ENCODE results near the gene KRTAP4-5. TPM values are rescaled to one million over a fixed set of nuclear protein-coding genes. Genes with fewer than 3 reads are reported as not detected.
"Not testable (repeated sequence)": the region's sequence is repeated elsewhere in the genome, so short reads cannot be mapped to it uniquely, and the experiment has no call there.

Gene KRTAP4-5
- total RNA-seq, 1 experiment from 2014 or later, result not detected

- no peaks in the 10 kb centered on the region for H3K27me3 Mint-ChIP-seq (ENCODE audit: unreplicated experiment)
- peaks cover 6% of the 10 kb centered on the region for H3K9me3 Mint-ChIP-seq (ENCODE audit: low read depth, unreplicated experiment)
- TF ChIP-seq CTCF (IDR thresholded peaks at IDR 0.05; ENCODE audit: unreplicated experiment), result no peak
- DNase-seq, result no peak
- H3K27ac Mint-ChIP-seq (ENCODE audit: unreplicated experiment), result no peak overlapping the region
- no peak overlapping the region for H3K4me3 Mint-ChIP-seq (ENCODE audit: low read depth, unreplicated experiment)
- H3K36me3 Mint-ChIP-seq (ENCODE audit: insufficient read depth, unreplicated experiment), result no peaks in the 10 kb centered on the region
- CTCF ChIA-PET, result interaction anchor here (0.6 kb wide), 1 partner anchor 176 kb away, joined by 4 read pairs; no protein-coding TSS in a partner anchor
- intact Hi-C loops (cut with micrococcal nuclease; ENCODE audit: unreplicated experiment), result no loop called here
- BruUV-seq (replicated peaks), result no TSS peak
- peaks cover 14% of the 10 kb centered on the region for H3K4me1 Mint-ChIP-seq (ENCODE audit: low read depth, unreplicated experiment)
Observed at GRCh38 chr17:41125064-41125463, 24.6 kb downstream of the KRTAP4-5 start.

- H3K27ac Mint-ChIP-seq (ENCODE audit: unreplicated experiment); H3K36me3 Mint-ChIP-seq (ENCODE audit: insufficient read depth, unreplicated experiment); BruUV-seq (replicated peaks); H3K9me3 Mint-ChIP-seq (ENCODE audit: low read depth, unreplicated experiment); H3K27me3 Mint-ChIP-seq (ENCODE audit: unreplicated experiment); H3K4me3 Mint-ChIP-seq (ENCODE audit: low read depth, unreplicated experiment); DNase-seq; intact Hi-C loops (cut with micrococcal nuclease; ENCODE audit: unreplicated experiment): not testable (repeated sequence)
- CTCF ChIA-PET, result interaction anchor here (0.8 kb wide), 1 partner anchor 444 kb away, joined by 3 read pairs; no protein-coding TSS in a partner anchor
- H3K4me1 Mint-ChIP-seq (ENCODE audit: low read depth, unreplicated experiment), result peaks cover 10% of the 10 kb centered on the region
Observed at GRCh38 chr17:41123991-41124371, 25.6 kb downstream of the KRTAP4-5 start, which contains the start of gene KRTAP4-12. Gene KRTAP4-12, minus strand, starts transcription at chr17:41124182. Its CDS starts 60 bp downstream, at chr17:41124122.

DNA sequence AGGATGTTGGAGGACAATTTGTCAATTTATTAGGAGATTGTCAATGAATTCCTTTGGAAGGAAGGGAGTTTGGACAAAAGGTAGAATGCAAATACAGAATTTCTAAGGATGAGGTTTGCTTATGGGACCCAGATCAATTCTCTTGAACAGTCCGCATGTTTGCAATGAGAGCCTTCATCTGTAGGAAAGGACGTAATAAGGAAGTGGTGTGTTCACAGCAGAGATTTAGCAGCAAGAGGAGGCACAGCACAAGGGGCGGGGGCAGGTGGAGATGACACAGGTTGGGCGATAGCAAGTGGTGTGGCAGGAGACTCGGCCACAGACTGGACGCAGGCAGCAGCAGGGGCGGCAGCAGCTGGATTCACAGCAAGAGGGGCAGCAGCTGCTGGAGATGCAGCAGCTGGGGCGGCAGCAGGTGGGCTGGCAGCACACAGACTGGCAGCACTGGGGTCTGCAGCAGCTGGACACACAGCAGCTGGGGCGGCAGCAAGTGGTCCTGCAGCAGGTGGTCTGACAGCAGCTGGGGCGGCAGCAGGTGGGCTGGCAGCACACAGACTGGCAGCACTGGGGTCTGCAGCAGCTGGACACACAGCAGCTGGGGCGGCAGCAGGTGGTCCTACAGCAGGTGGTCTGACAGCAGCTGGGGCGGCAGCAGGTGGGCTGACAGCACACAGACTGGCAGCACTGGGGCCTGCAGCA lies 26.2 kb downstream of the KRTAP4-5 start:
- CTCF ChIA-PET, result interaction anchor here (0.8 kb wide), 1 partner anchor 445 kb away, joined by 3 read pairs; no protein-coding TSS in a partner anchor
- H3K36me3 Mint-ChIP-seq (ENCODE audit: insufficient read depth, unreplicated experiment); intact Hi-C loops (cut with micrococcal nuclease; ENCODE audit: unreplicated experiment); H3K4me3 Mint-ChIP-seq (ENCODE audit: low read depth, unreplicated experiment); DNase-seq; H3K27me3 Mint-ChIP-seq (ENCODE audit: unreplicated experiment); H3K27ac Mint-ChIP-seq (ENCODE audit: unreplicated experiment); BruUV-seq (replicated peaks); H3K9me3 Mint-ChIP-seq (ENCODE audit: low read depth, unreplicated experiment): not testable (repeated sequence)
- peaks cover 14% of the 10 kb centered on the region for H3K4me1 Mint-ChIP-seq (ENCODE audit: low read depth, unreplicated experiment)

GRCh38 chr17:41121742-41122141 lies 27.9 kb downstream of the KRTAP4-5 start:
- Mint-ChIP-seq H3K27ac (ENCODE audit: unreplicated experiment) (no peak overlapping the region), H3K4me3 (ENCODE audit: low read depth, unreplicated experiment) (no peak overlapping the region), H3K36me3 (ENCODE audit: insufficient read depth, unreplicated experiment) (no peaks in the 10 kb centered on the region), H3K4me1 (ENCODE audit: low read depth, unreplicated experiment) (peaks cover 18% of the 10 kb centered on the region), H3K9me3 (ENCODE audit: low read depth, unreplicated experiment) (peaks cover 6% of the 10 kb centered on the region), H3K27me3 (ENCODE audit: unreplicated experiment) (no peaks in the 10 kb centered on the region)
- CTCF ChIA-PET, result no interaction called here
- intact Hi-C loops (cut with micrococcal nuclease; ENCODE audit: unreplicated experiment), result no loop called here
- no peak for TF ChIP-seq CTCF (IDR thresholded peaks at IDR 0.05; ENCODE audit: unreplicated experiment)
- DNase-seq, result no peak
- BruUV-seq (replicated peaks), result no TSS peak

DNA sequence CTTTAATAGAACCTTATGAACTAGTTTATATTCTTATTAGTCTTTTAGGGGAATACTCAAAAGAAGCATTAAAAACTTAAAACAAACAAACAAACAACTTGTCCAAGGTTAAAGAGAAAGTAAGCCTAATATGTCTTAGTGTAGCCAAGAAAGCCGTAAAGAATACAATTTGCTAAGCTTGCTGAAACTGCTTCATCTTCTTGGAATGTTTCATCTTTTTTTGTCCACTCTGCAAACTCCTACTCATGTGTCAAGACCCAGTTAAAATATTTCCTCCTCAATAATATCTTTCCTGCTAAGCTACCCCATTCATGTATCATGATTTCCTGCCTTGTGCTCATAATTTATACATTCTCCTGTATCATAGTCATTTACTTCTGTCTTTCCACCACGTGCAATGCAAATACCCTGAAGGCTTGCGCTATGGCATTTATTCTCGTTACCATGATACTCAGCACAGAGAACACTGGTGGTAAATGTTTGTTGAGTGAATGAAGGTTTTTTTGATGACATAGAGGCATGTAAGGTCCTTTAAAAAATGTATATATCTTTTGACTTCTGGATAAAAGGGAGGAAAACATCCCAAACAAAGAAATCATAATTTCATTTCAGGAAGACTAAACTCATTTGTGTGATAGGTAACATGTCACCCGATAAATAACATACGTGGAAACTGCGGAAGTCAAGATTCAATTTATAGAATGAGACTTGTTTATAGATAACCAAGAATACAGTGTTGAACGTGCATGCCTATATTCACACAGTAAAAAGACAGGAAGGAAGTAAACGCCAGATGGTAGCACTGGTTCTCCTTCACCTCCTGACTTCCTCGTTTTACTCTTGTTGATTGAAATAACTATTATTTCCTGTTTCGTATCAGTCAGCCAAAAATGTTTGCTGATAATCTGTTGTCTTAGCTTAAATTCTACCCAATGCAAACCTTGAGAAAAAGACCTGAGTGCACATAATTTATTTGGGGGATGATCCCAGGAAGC lies 29.6 kb downstream of the KRTAP4-5 start:
- intact Hi-C loops (cut with micrococcal nuclease; ENCODE audit: unreplicated experiment); H3K27me3 Mint-ChIP-seq (ENCODE audit: unreplicated experiment); CTCF ChIA-PET; H3K36me3 Mint-ChIP-seq (ENCODE audit: insufficient read depth, unreplicated experiment); H3K4me3 Mint-ChIP-seq (ENCODE audit: low read depth, unreplicated experiment); H3K9me3 Mint-ChIP-seq (ENCODE audit: low read depth, unreplicated experiment); H3K27ac Mint-ChIP-seq (ENCODE audit: unreplicated experiment); DNase-seq; BruUV-seq (replicated peaks): not testable (repeated sequence)
- peaks cover 29% of the 10 kb centered on the region for H3K4me1 Mint-ChIP-seq (ENCODE audit: low read depth, unreplicated experiment)

Data from Calu3 (cell line).